CD4-positive, CD25-positive, alpha-beta regulatory T cell (primary cell): ENCODE measurements around the gene BBS10. TPM values are rescaled to one million over a fixed set of nuclear protein-coding genes. Genes with fewer than 3 reads are reported as not detected.
A peak's percentile ranks its signal among the peaks of the same experiment; 100 is the strongest.
"Not testable (repeated sequence)": the region's sequence is repeated elsewhere in the genome, so short reads cannot be mapped to it uniquely, and the experiment has no call there.

ENCODE experiments used
- ATAC-seq, 2 donors: fragments of 150-1000 bp; cut with Tn5 transposase; one replicate each; pipeline ENCODE4 v1.10.0; 2021; ENCODE audit warnings: low read depth in 2 of 2, moderate number of reproducible peaks in 2 of 2, moderate library complexity in 1 of 2
- DNase-seq, 3 donors: peaks; one replicate each; pipeline versions ENCODE4 v3.0.0 to v3.0.0-alpha.2; 2012 to 2022; ENCODE audit warnings: mixed read lengths in 1 of 3
- H3K27ac ChIP-seq: one replicate; pipeline ENCODE4 v1.7.0; 2013; ENCODE audit warnings: mild to moderate bottlenecking, low read length; ENCODE audit not compliant: insufficient read depth, poor library complexity, severe bottlenecking
- H3K27me3 ChIP-seq: one replicate; pipeline ENCODE4 v1.7.0; 2013; ENCODE audit warnings: low read length; ENCODE audit not compliant: control insufficient read depth, insufficient read depth
- H3K36me3 ChIP-seq: one replicate; pipeline ENCODE4 v1.7.0; 2013; ENCODE audit warnings: mild to moderate bottlenecking, low read length, moderate library complexity; ENCODE audit not compliant: control insufficient read depth, insufficient read depth
- H3K4me1 ChIP-seq: 2 replicates; pipeline ENCODE4 v1.7.0; 2013; ENCODE audit warnings: mild to moderate bottlenecking, low read length; ENCODE audit not compliant: insufficient read depth, control insufficient read depth, poor library complexity, severe bottlenecking
- H3K4me3 ChIP-seq: one replicate; pipeline ENCODE4 v1.7.0; 2013; ENCODE audit warnings: low read depth, mild to moderate bottlenecking, low read length, moderate library complexity
- H3K9me3 ChIP-seq, 2 experiments: 1 replicate in 1 of 2; 2 replicates in 1 of 2; pipeline ENCODE4 v1.7.0; 2013; ENCODE audit warnings: low read length in 2 of 2, mild to moderate bottlenecking in 1 of 2, moderate library complexity in 1 of 2; ENCODE audit not compliant: control insufficient read depth in 2 of 2
- H3K27ac Mint-ChIP-seq, 3 donors: one replicate each; pipeline ENCODE4 v1.8.0; 2020 to 2022; ENCODE audit warnings: mild to moderate bottlenecking in 3 of 3, mixed read lengths in 3 of 3, moderate library complexity in 2 of 3
- H3K27me3 Mint-ChIP-seq: one replicate; pipeline ENCODE4 v1.8.0; 2022; ENCODE audit warnings: mild to moderate bottlenecking, mixed read lengths
- H3K36me3 Mint-ChIP-seq: one replicate; pipeline ENCODE4 v1.8.0; 2020; ENCODE audit warnings: mixed read lengths
- H3K4me1 Mint-ChIP-seq, 4 donors: one replicate each; pipeline ENCODE4 v1.8.0; 2020 to 2022; ENCODE audit warnings: mixed read lengths in 4 of 4, mild to moderate bottlenecking in 1 of 4
- H3K4me3 Mint-ChIP-seq, 4 donors: one replicate each; pipeline ENCODE4 v1.8.0; 2020 to 2022; ENCODE audit warnings: mild to moderate bottlenecking in 4 of 4, mixed read lengths in 4 of 4, moderate library complexity in 3 of 4
- H3K9me3 Mint-ChIP-seq, 7 donors: one replicate each; pipeline ENCODE4 v1.8.0; 2020 to 2022; ENCODE audit warnings: mixed read lengths in 7 of 7, mild to moderate bottlenecking in 3 of 7, moderate library complexity in 2 of 7
- polyA plus RNA-seq, 4 donors: library from polyadenylated mRNA; unstranded; fragments of 300-500 nt; fragmentation: Illumina TruSeq; gene quantifications; one replicate each; pipeline ENCODE4 v1.2.3, GENCODE V29; 2021
- total RNA-seq: library from RNA; stranded (reverse); gene quantifications from one replicate; pipeline ENCODE4 v1.2.3, GENCODE V29; 2022

BBS10 gene
- total RNA-seq (3.5 TPM), polyA plus RNA-seq (1 to 10 TPM; 1.0 to 4.3 (median 2.5) TPM)

DNA sequence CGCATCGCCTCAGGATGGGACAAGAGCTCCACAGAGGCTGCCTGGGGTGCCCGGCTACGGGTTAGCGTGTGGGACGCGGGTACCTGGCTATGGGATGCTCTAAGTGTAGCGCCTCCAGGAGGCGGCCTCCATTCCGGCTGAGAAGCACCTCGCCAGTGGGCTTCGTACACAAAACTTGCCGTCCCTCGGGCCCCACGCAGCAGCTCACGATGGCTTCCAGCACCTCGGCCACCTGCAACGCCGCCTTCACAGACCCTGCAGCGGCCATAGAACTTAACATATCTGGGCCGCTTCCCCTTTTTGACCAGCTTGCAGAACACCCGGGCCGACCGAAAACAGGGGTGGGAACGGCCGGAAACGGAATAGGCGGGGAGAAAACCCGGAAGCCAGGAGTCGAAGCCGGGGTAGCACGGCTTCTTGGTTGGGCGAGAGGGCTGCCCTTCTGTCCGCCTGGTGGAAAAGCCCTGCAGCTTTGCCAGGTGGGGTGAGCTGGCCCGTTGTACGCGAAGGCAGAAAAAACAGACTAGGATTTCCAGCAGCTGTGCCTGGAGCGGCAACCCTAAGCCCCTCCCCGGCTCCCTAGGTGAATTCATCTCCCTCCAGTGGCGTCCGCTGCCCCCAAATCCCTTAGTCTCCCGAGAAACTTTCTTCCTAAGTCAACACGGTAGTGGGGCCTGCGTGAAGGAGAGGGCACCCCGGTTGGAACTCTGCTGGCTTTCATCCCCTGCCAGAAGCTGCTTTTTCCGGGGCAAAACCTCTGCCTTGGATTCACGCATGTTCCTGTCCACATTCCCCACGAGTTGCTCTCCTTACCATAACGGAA is at the start of gene BBS10:
BBS10 (minus strand) TSS at position 337 of the 823 bp plus-strand sequence; CDS start at position 280, 57 bp downstream.
- no peaks in the 10 kb centered on the region for H3K9me3 ChIP-seq
- ATAC-seq (peak; percentile 97 to 98), DNase-seq (peak; percentile 78 to 95 (median 84))
- peak within 1 kb of the TSS; percentile 91 for H3K4me3 ChIP-seq
- Mint-ChIP-seq H3K27ac (peak within 1 kb of the TSS; percentile 92 to 96 (median 94)), H3K9me3 (no peaks in the 10 kb centered on the region), H3K27me3 (no peaks in the 10 kb centered on the region), H3K4me3 (peak within 1 kb of the TSS; percentile 96 to 99 (median 98)), H3K36me3 (peaks cover 3% of the 10 kb centered on the region), H3K4me1 (peaks cover 17 to 38% (median 28%) of the 10 kb centered on the region in 4 donors)
- H3K36me3 ChIP-seq = no peaks in the 10 kb centered on the region
- no peaks in the 10 kb centered on the region for H3K27me3 ChIP-seq
- H3K27ac ChIP-seq = peak within 1 kb of the TSS; percentile 78
- peaks cover 19% of the 10 kb centered on the region for H3K4me1 ChIP-seq

DNA sequence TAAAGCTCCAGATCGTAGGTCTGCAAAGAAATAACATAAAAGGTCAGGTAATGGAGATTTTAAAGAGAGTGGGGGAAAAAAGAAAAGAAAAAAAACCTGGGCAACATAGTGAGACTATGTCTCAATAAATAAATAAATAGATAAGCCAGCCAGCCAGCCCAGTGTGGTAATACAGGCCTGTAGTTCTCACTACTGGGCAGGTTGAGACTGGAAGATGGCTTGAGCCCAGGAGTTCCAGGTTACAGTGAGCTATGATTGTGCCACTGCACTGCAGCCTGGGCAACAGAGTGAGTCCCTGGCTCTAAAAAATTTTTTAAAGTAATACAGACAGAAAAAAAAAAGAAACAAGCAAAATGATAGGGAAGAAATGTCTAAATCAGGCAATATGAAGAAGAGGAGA is 43.2 kb upstream of the BBS10 start:
- Mint-ChIP-seq H3K27me3 (no peaks in the 10 kb centered on the region), H3K4me3 (no peak overlapping the region), H3K9me3 (no peaks in the 10 kb centered on the region), H3K27ac (peak overlapping the region in 2 of 3 donors; percentile 41 to 80), H3K4me1 (peaks cover 0 to 7% (median 0%) of the 10 kb centered on the region in 4 donors), H3K36me3 (peaks cover 52% of the 10 kb centered on the region)
- Histone ChIP-seq H3K36me3 (peaks cover 70% of the 10 kb centered on the region), H3K27ac (no peak overlapping the region), H3K27me3 (no peaks in the 10 kb centered on the region), H3K9me3 (no peaks in the 10 kb centered on the region), H3K4me1 (no peaks in the 10 kb centered on the region), H3K4me3 (no peak overlapping the region)
- DNase-seq (no peak), ATAC-seq (no peak)

DNA sequence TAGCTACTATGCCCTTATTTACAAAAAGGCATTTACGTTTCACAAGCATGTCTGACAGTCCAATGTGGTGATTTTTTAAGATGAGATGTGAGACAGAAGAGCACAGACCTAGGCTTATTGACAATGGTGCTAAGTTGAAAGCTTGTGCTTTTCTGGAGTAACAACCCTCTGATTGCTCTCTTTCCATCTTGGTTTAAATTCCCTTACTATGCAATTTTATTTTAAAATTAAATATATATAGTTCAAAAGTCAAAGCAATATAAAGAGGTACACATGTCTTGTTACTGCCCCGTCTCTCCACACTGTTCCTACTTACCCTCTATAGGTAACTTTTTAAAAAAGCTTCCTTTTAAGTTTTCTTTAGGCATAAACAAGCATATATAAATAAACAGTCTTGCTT is 39.4 kb upstream of the BBS10 start:
- no peaks in the 10 kb centered on the region for H3K9me3 Mint-ChIP-seq
- DNase-seq (no peak), ATAC-seq (no peak)
- Histone ChIP-seq H3K36me3 (peaks cover 89% of the 10 kb centered on the region), H3K27ac (no peak overlapping the region), H3K27me3 (no peaks in the 10 kb centered on the region), H3K4me1 (no peaks in the 10 kb centered on the region), H3K4me3 (no peak overlapping the region), H3K9me3 (no peaks in the 10 kb centered on the region)
- H3K4me1 Mint-ChIP-seq = peaks cover 0 to 7% (median 2%) of the 10 kb centered on the region in 4 donors
- H3K27me3 Mint-ChIP-seq = no peaks in the 10 kb centered on the region
- H3K27ac Mint-ChIP-seq = no peak overlapping the region
- peaks cover 61% of the 10 kb centered on the region for H3K36me3 Mint-ChIP-seq
- H3K4me3 Mint-ChIP-seq = no peak overlapping the region

DNA sequence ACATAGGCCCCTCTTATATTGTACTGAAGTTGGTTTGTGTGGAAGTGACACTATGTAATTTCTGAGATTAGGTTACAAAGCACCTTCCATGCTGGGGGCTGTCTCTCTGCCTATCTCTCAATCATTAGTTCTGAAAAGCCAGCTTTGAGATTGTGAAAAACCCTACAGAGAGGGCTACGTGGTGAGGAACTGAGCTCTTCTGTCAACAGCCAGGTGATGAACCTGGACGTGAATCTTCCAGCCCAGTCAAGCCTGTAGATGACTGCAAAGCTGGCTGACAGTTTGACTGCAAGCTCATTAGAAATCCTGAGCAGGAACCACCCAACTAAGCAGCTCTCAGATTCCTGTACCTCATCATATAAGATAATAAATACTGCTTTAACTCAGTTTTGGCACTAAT is 36.3 kb upstream of the BBS10 start:
- Histone ChIP-seq H3K4me1 (no peaks in the 10 kb centered on the region), H3K27me3 (no peaks in the 10 kb centered on the region), H3K9me3 (no peaks in the 10 kb centered on the region), H3K4me3 (no peak overlapping the region), H3K36me3 (peaks cover 75% of the 10 kb centered on the region), H3K27ac (no peak overlapping the region)
- Mint-ChIP-seq H3K27me3 (no peaks in the 10 kb centered on the region), H3K27ac (no peak overlapping the region), H3K9me3 (no peaks in the 10 kb centered on the region), H3K4me1 (peaks cover 0 to 6% (median 2%) of the 10 kb centered on the region in 4 donors), H3K36me3 (peaks cover 50% of the 10 kb centered on the region), H3K4me3 (no peak overlapping the region)
- DNase-seq (no peak), ATAC-seq (no peak)

DNA sequence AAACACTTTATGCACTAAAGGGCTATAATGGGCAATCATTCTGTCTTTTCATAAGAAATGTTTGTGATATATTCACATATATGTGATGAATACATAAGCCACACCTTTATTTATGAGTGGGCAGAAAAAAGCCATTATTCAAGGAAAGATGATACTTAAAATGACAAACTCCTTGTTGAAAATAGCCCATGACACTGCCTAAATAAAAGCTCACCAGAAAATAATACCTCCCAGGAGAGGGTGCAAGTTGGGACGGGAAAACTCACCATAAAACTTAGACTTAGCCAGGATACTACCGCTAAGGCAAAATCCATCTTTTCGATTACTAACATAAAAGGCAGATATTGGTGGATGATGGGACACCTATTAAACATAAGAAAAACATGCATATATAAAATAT is 35.8 kb upstream of the BBS10 start:
- Mint-ChIP-seq H3K4me3 (no peak overlapping the region), H3K36me3 (peaks cover 50% of the 10 kb centered on the region), H3K27me3 (no peaks in the 10 kb centered on the region), H3K9me3 (no peaks in the 10 kb centered on the region), H3K4me1 (peaks cover 0 to 10% (median 2%) of the 10 kb centered on the region in 4 donors), H3K27ac (no peak overlapping the region)
- Histone ChIP-seq H3K27ac (no peak overlapping the region), H3K36me3 (peaks cover 73% of the 10 kb centered on the region), H3K4me1 (no peaks in the 10 kb centered on the region), H3K9me3 (no peaks in the 10 kb centered on the region), H3K4me3 (no peak overlapping the region), H3K27me3 (no peaks in the 10 kb centered on the region)
- no peak for ATAC-seq
- no peak for DNase-seq

DNA sequence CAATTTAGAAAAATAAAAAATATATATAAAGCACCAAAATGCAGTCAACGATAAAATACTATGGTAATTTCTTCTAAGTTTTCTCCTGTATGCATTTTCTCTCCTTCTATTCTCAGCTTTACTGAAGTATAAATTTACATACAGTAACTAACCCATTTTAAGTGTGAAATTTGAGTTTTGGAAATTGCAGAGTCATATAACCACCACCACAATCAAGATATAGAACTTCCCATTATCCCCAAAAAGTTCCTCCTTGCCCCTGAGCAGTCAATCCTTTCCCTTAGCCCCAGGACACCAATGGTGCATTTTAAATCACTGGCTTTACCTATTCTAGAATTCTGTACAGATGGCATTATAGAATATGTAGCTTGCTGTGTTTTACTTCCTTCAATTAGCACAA is 31.0 kb upstream of the BBS10 start:
- Mint-ChIP-seq H3K9me3 (no peaks in the 10 kb centered on the region), H3K36me3 (peaks cover 61% of the 10 kb centered on the region), H3K27ac (no peak overlapping the region)

DNA sequence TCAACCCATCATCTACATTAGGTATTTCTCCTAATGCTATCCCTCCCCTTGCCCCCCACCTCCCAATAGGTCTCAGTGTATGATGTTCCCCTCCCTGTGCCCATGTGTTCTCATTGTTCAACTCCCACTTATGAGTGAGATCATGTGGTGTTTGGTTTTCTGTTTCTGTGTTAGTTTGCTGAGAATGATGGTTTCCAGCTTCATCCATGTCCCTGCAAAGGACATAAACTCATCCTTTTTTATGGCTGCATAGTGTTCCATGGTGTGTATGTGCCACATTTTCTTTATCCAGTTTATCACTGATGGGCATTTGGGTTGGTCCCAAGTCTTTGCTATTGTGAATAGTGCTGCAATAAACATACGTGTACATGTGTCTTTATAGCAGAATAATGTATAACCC is 28.7 kb upstream of the BBS10 start:
- H3K27me3 ChIP-seq, H3K4me1 ChIP-seq, H3K27ac Mint-ChIP-seq, DNase-seq, H3K9me3 Mint-ChIP-seq, H3K4me3 Mint-ChIP-seq, ATAC-seq, H3K27ac ChIP-seq, H3K4me3 ChIP-seq, H3K9me3 ChIP-seq, H3K27me3 Mint-ChIP-seq: not testable (repeated sequence)
- Mint-ChIP-seq H3K36me3 (peaks cover 60% of the 10 kb centered on the region), H3K4me1 (peaks cover 0 to 14% (median 1%) of the 10 kb centered on the region in 4 donors)
- peaks cover 63% of the 10 kb centered on the region for H3K36me3 ChIP-seq

More for the DNA sequence above, 31.0 kb upstream of the BBS10 start:
- Histone ChIP-seq H3K4me1 (no peaks in the 10 kb centered on the region), H3K27me3 (no peaks in the 10 kb centered on the region), H3K27ac (no peak overlapping the region), H3K9me3 (no peaks in the 10 kb centered on the region), H3K36me3 (peaks cover 67% of the 10 kb centered on the region), H3K4me3 (no peak overlapping the region)
- peaks cover 0 to 14% (median 3%) of the 10 kb centered on the region in 4 donors for H3K4me1 Mint-ChIP-seq
- ATAC-seq (no peak), DNase-seq (no peak)
- H3K27me3 Mint-ChIP-seq = no peaks in the 10 kb centered on the region
- no peak overlapping the region for H3K4me3 Mint-ChIP-seq

DNA sequence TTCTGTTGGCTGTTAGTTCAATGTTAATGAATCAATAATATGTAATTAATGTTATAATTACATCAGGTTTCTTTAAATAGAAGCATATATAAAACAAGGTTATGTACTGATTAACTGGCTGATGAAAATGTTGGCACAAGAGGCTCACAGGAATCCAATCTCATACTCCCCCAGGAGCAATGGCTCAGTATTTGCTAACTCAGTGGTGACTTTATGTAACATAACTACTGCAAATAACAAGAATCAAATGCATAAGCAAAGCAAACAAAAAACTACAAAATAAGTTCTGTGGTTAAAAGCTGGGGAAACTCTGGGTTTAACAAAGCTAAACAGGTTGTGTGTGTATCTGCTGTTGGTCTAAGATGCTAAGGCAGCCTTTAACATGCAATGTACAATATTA is 27.7 kb upstream of the BBS10 start:
- Histone ChIP-seq H3K36me3 (peaks cover 70% of the 10 kb centered on the region), H3K4me3 (no peak overlapping the region), H3K9me3 (no peaks in the 10 kb centered on the region), H3K4me1 (no peaks in the 10 kb centered on the region), H3K27me3 (no peaks in the 10 kb centered on the region), H3K27ac (no peak overlapping the region)
- Mint-ChIP-seq H3K4me3 (no peak overlapping the region), H3K27ac (no peak overlapping the region), H3K36me3 (peaks cover 62% of the 10 kb centered on the region), H3K27me3 (no peaks in the 10 kb centered on the region), H3K9me3 (no peaks in the 10 kb centered on the region), H3K4me1 (peaks cover 0 to 11% (median 1%) of the 10 kb centered on the region in 4 donors)
- DNase-seq (no peak), ATAC-seq (no peak)
